H1 (cell line): ENCODE results near the gene ENPP6. TPM values are rescaled to one million over a fixed set of nuclear protein-coding genes. Genes with fewer than 3 reads are reported as not detected.

Experiments
- BACH1 ChIP-seq: IDR thresholded peaks from 2 replicates; pipeline ENCODE4 v1.6.1; 2012; ENCODE audit warnings: low read length, improper control_type of control experiment
- CBX8 ChIP-seq: fragments of 300-800, 300-1000 bp; sonication (generic); IDR thresholded peaks from 2 replicates; pipeline ENCODE4 v1.7.1; 2016; ENCODE audit warnings: low read depth, low read length, borderline replicate concordance
- RFX5 ChIP-seq: IDR thresholded peaks from 2 replicates; pipeline ENCODE4 v1.6.1; 2011; ENCODE audit warnings: low read depth, low read length, improper control_type of control experiment, borderline replicate concordance
- TAF1 ChIP-seq: IDR thresholded peaks from 2 replicates; pipeline ENCODE4 v1.6.1; 2011; ENCODE audit warnings: mild to moderate bottlenecking, low read depth, low read length
- polyA plus RNA-seq, 7 experiments: library from polyadenylated mRNA; depleted of rRNA in 3 of 7; stranded (reverse) in 5 of 7; unstranded in 2 of 7; fragments of >200 nt in 5 of 7; fragments of 200-250 nt in 2 of 7; gene quantifications; 1 replicate in 5 of 7; 2 replicates in 1 of 7; 4 replicates in 1 of 7; pipeline versions ENCODE4 v1.2.1 to v1.2.3, GENCODE V29; 2011 to 2013; ENCODE audit warnings: missing spikeins in 2 of 7, mixed read lengths in 2 of 7
- total RNA-seq: library from RNA; stranded (reverse); fragmentation: NEBNext Ultra II Directional; extraction: Animal tissue kit (Norgen Biotek cat#: 25700); gene quantifications from 2 replicates; pipeline ENCODE4 v1.2.1, GENCODE V29; 2021
- TF ChIP-seq, protein P1 (sequence below): fragments of 300-600 bp; sonication (generic); IDR thresholded peaks from 2 replicates; pipeline ENCODE4 v1.7.1; 2012; ENCODE audit warnings: low read length, moderate library complexity, mild to moderate bottlenecking, inconsistent platforms; ENCODE audit not compliant: insufficient replicate concordance
- TF ChIP-seq, protein P2 (sequence below): IDR thresholded peaks from 2 replicates; pipeline ENCODE4 v1.6.1; 2012; ENCODE audit warnings: inconsistent platforms

Gene ENPP6
- total and polyA plus RNA-seq, 2 of the 8 experiments (the other 6 are each of a cell fraction or from before 2014, with no cell fraction given) = 0.11 to 0.20 TPM

DNA sequence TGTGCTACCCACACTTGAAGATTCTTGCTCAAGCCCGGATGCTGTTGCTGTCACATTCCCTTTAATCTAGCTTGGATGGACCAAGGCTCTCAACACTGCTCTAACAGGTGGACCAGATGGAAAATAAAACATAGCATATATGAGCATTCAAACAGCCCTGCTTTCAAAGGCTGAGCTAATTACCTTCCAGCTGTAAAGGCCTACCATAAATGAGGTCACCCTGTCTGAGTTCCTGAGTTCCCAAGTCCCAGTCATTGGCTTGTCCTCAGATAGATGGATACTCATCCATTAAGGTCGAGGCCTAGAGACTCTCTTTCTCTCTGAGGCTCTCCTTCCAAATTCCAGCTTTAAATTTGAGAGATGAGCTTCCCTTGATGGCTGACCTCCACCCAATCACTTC is 165.1 kb downstream of the ENPP6 start (continued):
- TF ChIP-seq CBX8 (no peak), TAF1 (no peak), RFX5 (no peak), BACH1 (no peak)
- TF ChIP-seq, protein P1, sequence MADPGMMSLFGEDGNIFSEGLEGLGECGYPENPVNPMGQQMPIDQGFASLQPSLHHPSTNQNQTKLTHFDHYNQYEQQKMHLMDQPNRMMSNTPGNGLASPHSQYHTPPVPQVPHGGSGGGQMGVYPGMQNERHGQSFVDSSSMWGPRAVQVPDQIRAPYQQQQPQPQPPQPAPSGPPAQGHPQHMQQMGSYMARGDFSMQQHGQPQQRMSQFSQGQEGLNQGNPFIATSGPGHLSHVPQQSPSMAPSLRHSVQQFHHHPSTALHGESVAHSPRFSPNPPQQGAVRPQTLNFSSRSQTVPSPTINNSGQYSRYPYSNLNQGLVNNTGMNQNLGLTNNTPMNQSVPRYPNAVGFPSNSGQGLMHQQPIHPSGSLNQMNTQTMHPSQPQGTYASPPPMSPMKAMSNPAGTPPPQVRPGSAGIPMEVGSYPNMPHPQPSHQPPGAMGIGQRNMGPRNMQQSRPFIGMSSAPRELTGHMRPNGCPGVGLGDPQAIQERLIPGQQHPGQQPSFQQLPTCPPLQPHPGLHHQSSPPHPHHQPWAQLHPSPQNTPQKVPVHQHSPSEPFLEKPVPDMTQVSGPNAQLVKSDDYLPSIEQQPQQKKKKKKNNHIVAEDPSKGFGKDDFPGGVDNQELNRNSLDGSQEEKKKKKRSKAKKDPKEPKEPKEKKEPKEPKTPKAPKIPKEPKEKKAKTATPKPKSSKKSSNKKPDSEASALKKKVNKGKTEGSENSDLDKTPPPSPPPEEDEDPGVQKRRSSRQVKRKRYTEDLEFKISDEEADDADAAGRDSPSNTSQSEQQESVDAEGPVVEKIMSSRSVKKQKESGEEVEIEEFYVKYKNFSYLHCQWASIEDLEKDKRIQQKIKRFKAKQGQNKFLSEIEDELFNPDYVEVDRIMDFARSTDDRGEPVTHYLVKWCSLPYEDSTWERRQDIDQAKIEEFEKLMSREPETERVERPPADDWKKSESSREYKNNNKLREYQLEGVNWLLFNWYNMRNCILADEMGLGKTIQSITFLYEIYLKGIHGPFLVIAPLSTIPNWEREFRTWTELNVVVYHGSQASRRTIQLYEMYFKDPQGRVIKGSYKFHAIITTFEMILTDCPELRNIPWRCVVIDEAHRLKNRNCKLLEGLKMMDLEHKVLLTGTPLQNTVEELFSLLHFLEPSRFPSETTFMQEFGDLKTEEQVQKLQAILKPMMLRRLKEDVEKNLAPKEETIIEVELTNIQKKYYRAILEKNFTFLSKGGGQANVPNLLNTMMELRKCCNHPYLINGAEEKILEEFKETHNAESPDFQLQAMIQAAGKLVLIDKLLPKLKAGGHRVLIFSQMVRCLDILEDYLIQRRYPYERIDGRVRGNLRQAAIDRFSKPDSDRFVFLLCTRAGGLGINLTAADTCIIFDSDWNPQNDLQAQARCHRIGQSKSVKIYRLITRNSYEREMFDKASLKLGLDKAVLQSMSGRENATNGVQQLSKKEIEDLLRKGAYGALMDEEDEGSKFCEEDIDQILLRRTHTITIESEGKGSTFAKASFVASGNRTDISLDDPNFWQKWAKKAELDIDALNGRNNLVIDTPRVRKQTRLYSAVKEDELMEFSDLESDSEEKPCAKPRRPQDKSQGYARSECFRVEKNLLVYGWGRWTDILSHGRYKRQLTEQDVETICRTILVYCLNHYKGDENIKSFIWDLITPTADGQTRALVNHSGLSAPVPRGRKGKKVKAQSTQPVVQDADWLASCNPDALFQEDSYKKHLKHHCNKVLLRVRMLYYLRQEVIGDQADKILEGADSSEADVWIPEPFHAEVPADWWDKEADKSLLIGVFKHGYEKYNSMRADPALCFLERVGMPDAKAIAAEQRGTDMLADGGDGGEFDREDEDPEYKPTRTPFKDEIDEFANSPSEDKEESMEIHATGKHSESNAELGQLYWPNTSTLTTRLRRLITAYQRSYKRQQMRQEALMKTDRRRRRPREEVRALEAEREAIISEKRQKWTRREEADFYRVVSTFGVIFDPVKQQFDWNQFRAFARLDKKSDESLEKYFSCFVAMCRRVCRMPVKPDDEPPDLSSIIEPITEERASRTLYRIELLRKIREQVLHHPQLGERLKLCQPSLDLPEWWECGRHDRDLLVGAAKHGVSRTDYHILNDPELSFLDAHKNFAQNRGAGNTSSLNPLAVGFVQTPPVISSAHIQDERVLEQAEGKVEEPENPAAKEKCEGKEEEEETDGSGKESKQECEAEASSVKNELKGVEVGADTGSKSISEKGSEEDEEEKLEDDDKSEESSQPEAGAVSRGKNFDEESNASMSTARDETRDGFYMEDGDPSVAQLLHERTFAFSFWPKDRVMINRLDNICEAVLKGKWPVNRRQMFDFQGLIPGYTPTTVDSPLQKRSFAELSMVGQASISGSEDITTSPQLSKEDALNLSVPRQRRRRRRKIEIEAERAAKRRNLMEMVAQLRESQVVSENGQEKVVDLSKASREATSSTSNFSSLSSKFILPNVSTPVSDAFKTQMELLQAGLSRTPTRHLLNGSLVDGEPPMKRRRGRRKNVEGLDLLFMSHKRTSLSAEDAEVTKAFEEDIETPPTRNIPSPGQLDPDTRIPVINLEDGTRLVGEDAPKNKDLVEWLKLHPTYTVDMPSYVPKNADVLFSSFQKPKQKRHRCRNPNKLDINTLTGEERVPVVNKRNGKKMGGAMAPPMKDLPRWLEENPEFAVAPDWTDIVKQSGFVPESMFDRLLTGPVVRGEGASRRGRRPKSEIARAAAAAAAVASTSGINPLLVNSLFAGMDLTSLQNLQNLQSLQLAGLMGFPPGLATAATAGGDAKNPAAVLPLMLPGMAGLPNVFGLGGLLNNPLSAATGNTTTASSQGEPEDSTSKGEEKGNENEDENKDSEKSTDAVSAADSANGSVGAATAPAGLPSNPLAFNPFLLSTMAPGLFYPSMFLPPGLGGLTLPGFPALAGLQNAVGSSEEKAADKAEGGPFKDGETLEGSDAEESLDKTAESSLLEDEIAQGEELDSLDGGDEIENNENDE = no peak
- TF ChIP-seq, protein P2, sequence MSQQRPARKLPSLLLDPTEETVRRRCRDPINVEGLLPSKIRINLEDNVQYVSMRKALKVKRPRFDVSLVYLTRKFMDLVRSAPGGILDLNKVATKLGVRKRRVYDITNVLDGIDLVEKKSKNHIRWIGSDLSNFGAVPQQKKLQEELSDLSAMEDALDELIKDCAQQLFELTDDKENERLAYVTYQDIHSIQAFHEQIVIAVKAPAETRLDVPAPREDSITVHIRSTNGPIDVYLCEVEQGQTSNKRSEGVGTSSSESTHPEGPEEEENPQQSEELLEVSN = no peak
- TF ChIP-seq, all 59 proteins: peak for 0
